ENCODE results near the gene MYDGF. TPM values are rescaled to one million over a fixed set of nuclear protein-coding genes. Genes with fewer than 3 reads are reported as not detected.
"Not testable (repeated sequence)": the region's sequence is repeated elsewhere in the genome, so short reads cannot be mapped to it uniquely, and the experiment has no call there.

MYDGF gene
- total RNA-seq, 1 donor from 2014 or later: 94.2 TPM

DNA sequence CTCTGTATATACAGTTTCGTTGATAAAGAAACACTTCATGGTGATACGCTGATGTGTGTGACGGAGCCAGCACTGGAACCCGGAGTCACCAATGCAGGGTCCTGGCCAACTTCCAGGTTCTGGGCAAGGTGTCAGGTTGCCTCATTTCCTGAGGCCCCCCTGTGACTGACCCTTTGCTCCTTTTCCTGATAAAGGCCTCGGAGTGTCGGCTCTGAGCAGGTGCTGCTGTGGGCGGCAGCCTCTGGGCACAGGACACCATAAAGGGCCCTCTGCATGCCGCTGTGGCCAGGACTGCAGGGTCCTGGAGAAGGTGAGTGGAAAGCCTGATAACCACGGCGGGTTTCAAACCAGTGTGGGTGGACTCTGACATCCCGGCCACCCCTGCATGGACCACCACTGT is 17.3 kb upstream of the MYDGF start:
- H3K27me3 ChIP-seq: no peaks in the 10 kb centered on the region
- H3K4me3 ChIP-seq: no peak overlapping the region
- TF ChIP-seq, protein P1, sequence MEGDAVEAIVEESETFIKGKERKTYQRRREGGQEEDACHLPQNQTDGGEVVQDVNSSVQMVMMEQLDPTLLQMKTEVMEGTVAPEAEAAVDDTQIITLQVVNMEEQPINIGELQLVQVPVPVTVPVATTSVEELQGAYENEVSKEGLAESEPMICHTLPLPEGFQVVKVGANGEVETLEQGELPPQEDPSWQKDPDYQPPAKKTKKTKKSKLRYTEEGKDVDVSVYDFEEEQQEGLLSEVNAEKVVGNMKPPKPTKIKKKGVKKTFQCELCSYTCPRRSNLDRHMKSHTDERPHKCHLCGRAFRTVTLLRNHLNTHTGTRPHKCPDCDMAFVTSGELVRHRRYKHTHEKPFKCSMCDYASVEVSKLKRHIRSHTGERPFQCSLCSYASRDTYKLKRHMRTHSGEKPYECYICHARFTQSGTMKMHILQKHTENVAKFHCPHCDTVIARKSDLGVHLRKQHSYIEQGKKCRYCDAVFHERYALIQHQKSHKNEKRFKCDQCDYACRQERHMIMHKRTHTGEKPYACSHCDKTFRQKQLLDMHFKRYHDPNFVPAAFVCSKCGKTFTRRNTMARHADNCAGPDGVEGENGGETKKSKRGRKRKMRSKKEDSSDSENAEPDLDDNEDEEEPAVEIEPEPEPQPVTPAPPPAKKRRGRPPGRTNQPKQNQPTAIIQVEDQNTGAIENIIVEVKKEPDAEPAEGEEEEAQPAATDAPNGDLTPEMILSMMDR (IDR thresholded peaks at IDR 0.05): no peak
- H3K27ac ChIP-seq: no peak overlapping the region
- no peak for DNase-seq
- no peaks in the 10 kb centered on the region for H3K9me3 ChIP-seq
- intact Hi-C loops (cut with DNase I): no loop called here
- H3K4me1 ChIP-seq: no peaks in the 10 kb centered on the region
- peaks cover 93% of the 10 kb centered on the region for H3K36me3 ChIP-seq
- no peak for ATAC-seq

DNA sequence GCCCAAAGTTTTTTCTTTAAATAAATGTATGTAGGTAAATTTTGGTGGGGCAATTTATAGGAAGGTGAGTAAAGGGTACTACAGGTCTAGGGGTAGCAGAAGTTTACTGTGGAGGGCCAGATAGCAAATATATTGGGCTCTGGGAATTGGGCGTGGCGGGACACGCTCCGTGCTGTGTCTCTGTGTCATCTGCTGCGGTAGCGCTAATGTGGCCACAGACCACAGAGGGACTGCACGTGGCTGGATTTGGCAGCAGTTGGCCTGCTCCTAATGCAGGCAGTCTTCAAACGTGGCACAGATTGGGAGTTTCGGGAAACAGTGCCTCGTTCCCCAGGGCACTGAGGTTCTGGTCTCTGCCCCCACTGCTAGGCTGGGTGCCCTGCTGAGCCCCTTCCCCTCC is 16.6 kb upstream of the MYDGF start:
- H3K9me3 ChIP-seq: no peaks in the 10 kb centered on the region
- no peak overlapping the region for H3K27ac ChIP-seq
- intact Hi-C loops (cut with DNase I): no loop called here
- H3K4me3 ChIP-seq: no peak overlapping the region
- peaks cover 93% of the 10 kb centered on the region for H3K36me3 ChIP-seq
- TF ChIP-seq, protein P1 (IDR thresholded peaks at IDR 0.05): no peak
- H3K4me1 ChIP-seq: no peaks in the 10 kb centered on the region
- ATAC-seq: no peak
- DNase-seq: no peak
- H3K27me3 ChIP-seq: no peaks in the 10 kb centered on the region

DNA sequence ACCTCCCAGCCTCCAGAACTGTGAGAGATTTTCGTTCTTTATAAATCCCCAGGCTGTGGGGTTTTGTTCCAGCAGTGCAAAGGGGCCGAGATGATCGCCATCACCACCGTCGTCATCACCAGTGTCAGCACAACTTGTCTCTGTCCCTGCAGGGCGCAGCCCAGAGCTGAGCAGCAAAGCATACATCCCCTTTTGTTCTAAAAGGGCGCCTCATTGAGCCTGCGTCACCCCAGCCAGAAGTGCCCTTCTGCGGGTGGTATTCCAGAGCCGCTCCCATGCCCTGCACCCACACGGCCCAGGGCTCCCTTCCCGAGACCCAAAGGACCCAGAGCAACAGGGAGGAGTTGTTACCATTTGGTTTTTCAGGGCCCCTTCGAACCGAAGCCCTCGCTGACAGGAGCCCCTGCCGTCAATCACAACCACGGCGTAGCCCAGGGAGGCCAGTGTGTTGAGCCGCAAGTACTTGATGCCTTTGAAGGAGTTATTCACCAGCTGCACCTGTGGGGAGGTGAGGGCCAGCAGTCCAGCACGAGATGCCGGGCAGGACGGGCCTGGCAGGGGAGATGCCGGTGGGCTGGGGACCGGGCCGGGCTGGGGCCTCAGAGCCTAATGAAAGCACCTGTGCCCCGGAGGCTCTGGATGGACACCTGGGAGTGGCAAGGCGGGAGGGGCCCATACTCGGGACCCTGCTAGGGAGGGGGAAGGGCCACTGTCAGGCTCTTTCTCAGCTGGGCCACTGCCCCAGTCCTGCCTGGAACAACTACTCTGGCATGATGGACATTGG is 14.4 kb upstream of the MYDGF start:
- Histone ChIP-seq H3K4me3 (no peak overlapping the region), H3K27ac (no peak overlapping the region), H3K27me3 (no peaks in the 10 kb centered on the region), H3K4me1 (no peaks in the 10 kb centered on the region), H3K9me3 (no peaks in the 10 kb centered on the region), H3K36me3 (peaks cover 94% of the 10 kb centered on the region)
- DNase-seq (no peak), ATAC-seq (no peak)
- TF ChIP-seq, protein P1 (IDR thresholded peaks at IDR 0.05): no peak
- intact Hi-C loops (cut with DNase I): no loop called here

DNA sequence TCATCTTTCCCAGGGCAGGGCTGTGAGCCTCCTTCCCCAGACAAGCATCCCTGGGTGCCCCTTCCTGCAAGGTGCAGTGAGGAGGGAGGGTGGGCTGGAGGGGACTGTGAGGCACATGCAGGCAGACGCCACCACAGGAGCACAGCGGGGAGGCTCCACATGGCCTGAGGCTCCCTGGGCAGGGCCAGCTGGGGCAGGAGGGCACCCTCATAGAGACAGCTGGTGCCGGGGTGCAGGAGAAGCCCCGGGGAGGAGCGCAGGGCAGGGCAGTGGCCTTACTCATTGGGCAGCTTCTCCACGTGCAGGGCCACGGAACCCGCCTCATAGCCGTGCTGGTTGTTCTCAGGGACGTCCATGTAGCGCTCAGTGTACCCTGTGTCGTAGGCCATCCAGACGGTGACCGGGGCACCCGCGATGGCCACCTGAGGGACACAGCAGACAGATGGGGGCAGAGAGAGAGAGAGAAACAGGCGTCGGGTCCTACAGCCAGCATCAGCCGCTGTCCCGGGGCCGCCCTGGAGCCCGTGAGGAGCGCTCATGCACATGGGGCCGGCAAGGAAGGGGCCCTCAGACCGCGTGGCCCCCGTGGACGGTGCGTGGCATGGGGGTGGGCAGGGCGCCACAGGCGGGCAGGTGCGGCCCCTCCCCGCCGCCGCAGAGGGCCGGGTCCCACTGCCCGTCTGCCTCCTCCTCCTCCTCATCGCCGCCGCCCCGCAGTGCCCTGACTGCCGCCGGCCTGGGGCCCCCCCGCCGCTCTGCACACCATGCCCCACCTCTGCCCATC is 12.5 kb upstream of the MYDGF start:
- H3K4me1 ChIP-seq: no peaks in the 10 kb centered on the region
- peaks cover 87% of the 10 kb centered on the region for H3K36me3 ChIP-seq
- no peaks in the 10 kb centered on the region for H3K9me3 ChIP-seq
- no peaks in the 10 kb centered on the region for H3K27me3 ChIP-seq
- H3K27ac ChIP-seq: no peak overlapping the region
- H3K4me3 ChIP-seq: no peak overlapping the region
- DNase-seq (no peak), ATAC-seq (peak; percentile 5)
- intact Hi-C loops (cut with DNase I): no loop called here
- TF ChIP-seq, protein P1 (IDR thresholded peaks at IDR 0.05): no peak

DNA sequence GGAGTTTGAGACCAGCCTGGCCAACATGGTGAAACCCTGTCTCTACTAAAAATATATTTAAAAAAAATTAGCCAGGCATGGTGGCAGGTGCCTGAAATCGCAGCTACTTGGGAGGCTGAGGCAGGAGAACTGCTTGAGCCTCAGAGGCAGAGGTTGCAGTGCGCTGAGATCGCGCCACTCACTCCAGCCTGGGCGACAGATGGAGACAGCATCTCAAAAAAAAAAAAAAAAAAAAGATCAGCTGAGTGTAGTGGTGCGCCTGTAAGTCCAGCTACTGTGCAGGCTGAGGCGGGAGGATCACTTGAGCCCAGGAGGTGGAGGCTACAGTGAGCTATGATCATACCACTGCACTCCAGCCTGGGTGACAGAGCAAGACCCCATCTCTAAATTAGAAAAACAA is 9.9 kb upstream of the MYDGF start:
- H3K9me3 ChIP-seq; H3K4me1 ChIP-seq; H3K27me3 ChIP-seq; H3K4me3 ChIP-seq; ATAC-seq; H3K27ac ChIP-seq; DNase-seq; intact Hi-C loops (cut with DNase I): not testable (repeated sequence)
- peaks cover 83% of the 10 kb centered on the region for H3K36me3 ChIP-seq
